Neural progenitor cell (in vitro differentiated cells): ENCODE data around the gene STK33.

Experiments
- EZH2 ChIP-seq: fragments of 200-600 bp; sonication (generic); IDR thresholded peaks from 2 replicates; pipeline ENCODE4 v1.6.1; 2017; ENCODE audit warnings: antibody characterized with exemption, mild to moderate bottlenecking, moderate library complexity
- EZH2phosphoT487 ChIP-seq: fragments of 200-600 bp; sonication (generic); IDR thresholded peaks from 2 replicates; pipeline ENCODE4 v1.6.1; 2017; ENCODE audit warnings: antibody characterized with exemption
- TF ChIP-seq, protein P1 (sequence below): fragments of 200-600 bp; sonication (generic); IDR thresholded peaks from 2 replicates; pipeline ENCODE4 v1.5.1; 2017; ENCODE audit warnings: antibody characterized with exemption, mild to moderate bottlenecking

DNA sequence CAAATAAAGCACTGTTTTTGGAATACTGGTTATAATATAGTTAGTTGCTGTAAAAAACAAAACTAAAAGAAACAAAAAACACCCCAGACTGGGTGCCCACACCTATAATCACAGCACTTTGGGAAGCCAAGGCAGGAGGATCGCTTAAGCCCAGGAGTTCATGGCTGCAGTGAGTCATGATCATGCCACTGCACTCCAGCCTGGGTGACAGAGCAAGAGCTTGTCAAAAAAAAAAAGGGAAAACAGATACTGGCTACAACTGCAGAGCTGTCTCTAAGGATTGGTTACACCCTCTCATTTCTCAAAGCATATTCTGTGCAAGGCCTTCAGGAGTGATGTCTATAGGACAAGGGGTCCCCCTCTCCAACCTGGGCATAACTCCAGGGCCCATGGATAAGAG is 14.6 kb upstream of the STK33 start:
- TF ChIP-seq, protein P1, sequence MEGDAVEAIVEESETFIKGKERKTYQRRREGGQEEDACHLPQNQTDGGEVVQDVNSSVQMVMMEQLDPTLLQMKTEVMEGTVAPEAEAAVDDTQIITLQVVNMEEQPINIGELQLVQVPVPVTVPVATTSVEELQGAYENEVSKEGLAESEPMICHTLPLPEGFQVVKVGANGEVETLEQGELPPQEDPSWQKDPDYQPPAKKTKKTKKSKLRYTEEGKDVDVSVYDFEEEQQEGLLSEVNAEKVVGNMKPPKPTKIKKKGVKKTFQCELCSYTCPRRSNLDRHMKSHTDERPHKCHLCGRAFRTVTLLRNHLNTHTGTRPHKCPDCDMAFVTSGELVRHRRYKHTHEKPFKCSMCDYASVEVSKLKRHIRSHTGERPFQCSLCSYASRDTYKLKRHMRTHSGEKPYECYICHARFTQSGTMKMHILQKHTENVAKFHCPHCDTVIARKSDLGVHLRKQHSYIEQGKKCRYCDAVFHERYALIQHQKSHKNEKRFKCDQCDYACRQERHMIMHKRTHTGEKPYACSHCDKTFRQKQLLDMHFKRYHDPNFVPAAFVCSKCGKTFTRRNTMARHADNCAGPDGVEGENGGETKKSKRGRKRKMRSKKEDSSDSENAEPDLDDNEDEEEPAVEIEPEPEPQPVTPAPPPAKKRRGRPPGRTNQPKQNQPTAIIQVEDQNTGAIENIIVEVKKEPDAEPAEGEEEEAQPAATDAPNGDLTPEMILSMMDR: no peak
- TF ChIP-seq EZH2 (no peak), EZH2phosphoT487 (no peak)
